ENCODE results near the gene EIF3L. TPM values are rescaled to one million over a fixed set of nuclear protein-coding genes. Genes with fewer than 3 reads are reported as not detected.
A peak's percentile ranks its signal among the peaks of the same experiment; 100 is the strongest.

The EIF3L gene
- total RNA-seq, 1 experiment from 2014 or later = 218 TPM

- POLR2A ChIA-PET (ENCODE audit: unreplicated experiment) = interaction anchor here (0.7 kb wide), 1 partner anchor 18 kb away, joined by 3 read pairs; no protein-coding TSS in a partner anchor
- Histone ChIP-seq H3K9ac (ENCODE audit: low read length) (no peak overlapping the region), H3K4me3 (ENCODE audit: low read length) (no peak overlapping the region), H3K27me3 (ENCODE audit: low read length) (no peaks in the 10 kb centered on the region), H3K79me2 (ENCODE audit: low read length) (peaks cover 14% of the 10 kb centered on the region), H3K9me2 (replicated peaks; ENCODE audit: low read length) (no peaks in the 10 kb centered on the region), H2AFZ (ENCODE audit: low read length) (no peak overlapping the region), H3K4me2 (ENCODE audit: low read length) (no peak overlapping the region), H3K9me3 (ENCODE audit: low read length) (no peaks in the 10 kb centered on the region), H4K20me1 (ENCODE audit: low read length) (no peaks in the 10 kb centered on the region), H3F3A (ENCODE audit: low read length, unreplicated experiment) (no peaks in the 10 kb centered on the region), H3K36me3 (ENCODE audit: low read depth, low read length) (peaks cover 20% of the 10 kb centered on the region), H3K27ac (ENCODE audit: low read length) (no peak overlapping the region), H3K4me1 (ENCODE audit: insufficient read depth, low read length) (peaks cover 4% of the 10 kb centered on the region; the same call in 1 of the 2 replicates)
- ATAC-seq (peak; percentile 88), DNase-seq (peak; percentile 70)
- intact Hi-C loops (cut with micrococcal nuclease) = loop anchor here (5.0 kb wide), 1 partner anchor 45 kb away; no protein-coding TSS in a partner anchor
- BruUV-seq (replicated peaks) = no TSS peak
- no peak for TF ChIP-seq EZH2 (IDR thresholded peaks at IDR 0.05; ENCODE audit: low read length, unreplicated experiment)
- TF ChIP-seq EZH2phosphoT487 (IDR thresholded peaks at IDR 0.05; ENCODE audit: borderline replicate concordance, low read length) = no peak
- peak; percentile 57 for TF ChIP-seq CTCF (conservative IDR thresholded peaks at IDR 0.05; ENCODE audit: low read depth, low read length)
- CTCF ChIA-PET = interaction anchor here (0.7 kb wide), 1 partner anchor 18 kb away, joined by 4 read pairs; no protein-coding TSS in a partner anchor
Observed at GRCh38 chr22:37887584-37888378, 38.6 kb downstream of the EIF3L start.

GRCh38 chr22:37891926-37892325 is 42.7 kb downstream of the EIF3L start:
- CTCF ChIA-PET = no interaction called here
- ATAC-seq = no peak
- POLR2A ChIA-PET (ENCODE audit: unreplicated experiment) = no interaction called here

More at GRCh38 chr22:37891926-37892325, 42.7 kb downstream of the EIF3L start:
- Histone ChIP-seq H3K4me1 (ENCODE audit: insufficient read depth, low read length) (peaks cover 36% of the 10 kb centered on the region), H3K4me3 (ENCODE audit: low read length) (no peak overlapping the region), H3K79me2 (ENCODE audit: low read length) (no peaks in the 10 kb centered on the region), H3K27me3 (ENCODE audit: low read length) (no peaks in the 10 kb centered on the region), H4K20me1 (ENCODE audit: low read length) (no peaks in the 10 kb centered on the region), H3K9me2 (replicated peaks; ENCODE audit: low read length) (no peaks in the 10 kb centered on the region), H3K4me2 (ENCODE audit: low read length) (no peak overlapping the region), H3F3A (ENCODE audit: low read length, unreplicated experiment) (no peaks in the 10 kb centered on the region), H3K27ac (ENCODE audit: low read length) (no peak overlapping the region), H3K36me3 (ENCODE audit: low read depth, low read length) (peaks cover 16% of the 10 kb centered on the region), H3K9me3 (ENCODE audit: low read length) (no peaks in the 10 kb centered on the region), H2AFZ (ENCODE audit: low read length) (no peak overlapping the region), H3K9ac (ENCODE audit: low read length) (no peak overlapping the region)
- DNase-seq = no peak
- TF ChIP-seq EZH2 (IDR thresholded peaks at IDR 0.05; ENCODE audit: low read length, unreplicated experiment) (no peak), CTCF (conservative IDR thresholded peaks at IDR 0.05; ENCODE audit: low read depth, low read length) (no peak), EZH2phosphoT487 (IDR thresholded peaks at IDR 0.05; ENCODE audit: borderline replicate concordance, low read length) (no peak)
- BruUV-seq (replicated peaks) = TSS peak; percentile 2
- intact Hi-C loops (cut with micrococcal nuclease) = no loop called here

All from PC-3 (cell line).